ENCODE data around the gene CPE.

The CPE gene

GRCh38 chr4:165378398-165378744 lies 437 bp upstream of the CPE start:
- peaks cover 21% of the 10 kb centered on the region for H3K4me1 ChIP-seq (ENCODE audit: insufficient read depth, low read length)
- peak overlapping the region; percentile 59 for H3K4me3 ChIP-seq (ENCODE audit: low read length)
- H3K9me3 ChIP-seq (ENCODE audit: low read length) = no peaks in the 10 kb centered on the region
- peak overlapping the region; percentile 98 for H2AFZ ChIP-seq (ENCODE audit: low read depth, low read length)
- H3K27me3 ChIP-seq (ENCODE audit: insufficient read depth, low read length) = no peaks in the 10 kb centered on the region
- H3K36me3 ChIP-seq (ENCODE audit: insufficient read depth, low read length) = no peaks in the 10 kb centered on the region

GRCh38 chr4:165379678-165380064 lies 863 bp downstream of the CPE start:
- H3K4me1 ChIP-seq (ENCODE audit: insufficient read depth, low read length) = peaks cover 32% of the 10 kb centered on the region
- H3K27me3 ChIP-seq (ENCODE audit: insufficient read depth, low read length) = no peaks in the 10 kb centered on the region
- no peaks in the 10 kb centered on the region for H3K9me3 ChIP-seq (ENCODE audit: low read length)
- H2AFZ ChIP-seq (ENCODE audit: low read depth, low read length) = no peak overlapping the region
- H3K36me3 ChIP-seq (ENCODE audit: insufficient read depth, low read length) = no peaks in the 10 kb centered on the region
- peak overlapping the region; percentile 59 for H3K4me3 ChIP-seq (ENCODE audit: low read length)

- Histone ChIP-seq H3K4me3 (ENCODE audit: low read length) (no peak overlapping the region), H3K27me3 (ENCODE audit: insufficient read depth, low read length) (no peaks in the 10 kb centered on the region), H3K36me3 (ENCODE audit: insufficient read depth, low read length) (no peaks in the 10 kb centered on the region)
Observed at GRCh38 chr4:165380805-165381204, 2.0 kb downstream of the CPE start.

DNA sequence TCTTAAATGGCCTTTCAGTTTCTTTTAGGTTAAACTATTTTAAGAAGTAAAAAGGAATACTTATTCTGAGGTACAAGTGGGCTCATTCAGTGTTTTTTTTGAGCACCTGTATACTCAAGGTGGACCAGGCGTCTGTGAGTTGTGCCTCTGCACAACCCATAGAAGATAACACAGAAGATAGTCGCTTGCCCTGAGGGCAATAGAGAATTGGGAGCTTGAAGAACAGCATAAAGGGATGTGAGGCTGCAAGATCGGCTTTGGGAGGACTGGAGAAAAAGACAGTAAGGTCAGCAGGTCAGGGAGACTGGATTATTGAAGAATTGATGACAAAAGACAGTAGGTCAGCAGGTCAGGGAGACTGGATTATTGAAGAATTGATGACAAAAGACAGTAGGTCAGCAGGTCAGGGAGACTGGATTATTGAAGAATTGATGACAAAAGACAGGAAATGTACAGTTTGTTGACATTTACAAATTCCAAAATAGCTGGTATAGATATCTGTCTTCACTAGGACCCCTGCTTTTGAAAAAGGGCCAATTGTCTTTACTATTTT lies 3.1 kb downstream of the CPE start:
- no peaks in the 10 kb centered on the region for H3K9me3 ChIP-seq (ENCODE audit: low read length)
- peaks cover 32% of the 10 kb centered on the region for H3K4me1 ChIP-seq (ENCODE audit: insufficient read depth, low read length)
- no peaks in the 10 kb centered on the region for H3K27me3 ChIP-seq (ENCODE audit: insufficient read depth, low read length)
- no peaks in the 10 kb centered on the region for H3K36me3 ChIP-seq (ENCODE audit: insufficient read depth, low read length)
- H2AFZ ChIP-seq (ENCODE audit: low read depth, low read length) = no peak overlapping the region
- H3K4me3 ChIP-seq (ENCODE audit: low read length) = no peak overlapping the region

More at GRCh38 chr4:165380805-165381204, 2.0 kb downstream of the CPE start:
- Histone ChIP-seq H2AFZ (ENCODE audit: low read depth, low read length) (no peak overlapping the region), H3K4me1 (ENCODE audit: insufficient read depth, low read length) (peaks cover 32% of the 10 kb centered on the region), H3K9me3 (ENCODE audit: low read length) (no peaks in the 10 kb centered on the region)

DNA sequence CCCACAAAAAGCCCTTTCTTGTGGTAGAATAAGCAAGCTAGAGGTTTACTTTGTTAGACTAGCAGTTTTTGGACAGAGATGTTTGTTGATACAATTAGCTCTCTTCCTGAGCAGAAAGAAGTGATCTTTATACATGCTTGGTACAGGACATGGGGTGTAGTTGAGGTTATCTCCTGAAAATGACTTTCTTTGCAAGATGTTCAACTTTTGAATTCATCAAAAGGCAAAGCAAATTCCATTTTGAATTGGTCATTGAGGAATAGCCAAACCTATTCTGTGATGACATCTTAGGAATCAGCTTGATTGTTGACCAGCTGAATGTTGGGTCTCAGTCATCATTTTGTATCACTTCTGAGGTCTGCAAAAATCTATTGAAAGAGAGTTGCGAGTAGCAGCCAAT lies 3.8 kb downstream of the CPE start:
- no peak overlapping the region for H3K4me3 ChIP-seq (ENCODE audit: low read length)
- H2AFZ ChIP-seq (ENCODE audit: low read depth, low read length) = no peak overlapping the region
- H3K9me3 ChIP-seq (ENCODE audit: low read length) = no peaks in the 10 kb centered on the region
- H3K36me3 ChIP-seq (ENCODE audit: insufficient read depth, low read length) = no peaks in the 10 kb centered on the region
- H3K27me3 ChIP-seq (ENCODE audit: insufficient read depth, low read length) = no peaks in the 10 kb centered on the region
- peaks cover 32% of the 10 kb centered on the region for H3K4me1 ChIP-seq (ENCODE audit: insufficient read depth, low read length)

- no peak overlapping the region for H3K4me3 ChIP-seq (ENCODE audit: low read length)
- H3K9me3 ChIP-seq (ENCODE audit: low read length) = no peaks in the 10 kb centered on the region
- H3K36me3 ChIP-seq (ENCODE audit: insufficient read depth, low read length) = no peaks in the 10 kb centered on the region
- no peaks in the 10 kb centered on the region for H3K27me3 ChIP-seq (ENCODE audit: insufficient read depth, low read length)
- H2AFZ ChIP-seq (ENCODE audit: low read depth, low read length) = no peak overlapping the region
- H3K4me1 ChIP-seq (ENCODE audit: insufficient read depth, low read length) = peaks cover 32% of the 10 kb centered on the region
Observed at GRCh38 chr4:165383591-165384073, 4.8 kb downstream of the CPE start.

- Histone ChIP-seq H2AFZ (ENCODE audit: low read depth, low read length) (no peak overlapping the region), H3K4me3 (ENCODE audit: low read length) (no peak overlapping the region), H3K27me3 (ENCODE audit: insufficient read depth, low read length) (no peaks in the 10 kb centered on the region)
Observed at GRCh38 chr4:165384186-165384585, 5.4 kb downstream of the CPE start.

DNA sequence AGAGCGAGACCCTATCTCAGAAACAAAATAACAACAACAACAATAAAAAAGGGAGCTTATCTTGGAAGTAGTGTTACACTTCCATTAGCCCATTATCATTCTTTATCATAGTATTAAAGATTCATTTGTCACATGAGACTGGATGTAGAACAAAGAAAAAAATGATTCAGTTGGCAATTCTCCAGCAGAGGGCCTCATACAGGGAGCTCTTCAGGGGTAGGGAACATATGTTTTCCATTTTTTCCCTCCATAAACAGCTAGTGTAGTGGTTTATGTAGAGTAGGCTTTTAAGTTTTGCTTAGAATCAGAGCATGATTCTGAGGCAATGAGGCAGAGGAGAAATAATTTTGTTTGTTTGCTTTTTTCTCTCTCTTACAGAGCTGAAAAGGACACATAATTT lies 5.8 kb downstream of the CPE start:
- Histone ChIP-seq H3K36me3 (ENCODE audit: insufficient read depth, low read length) (no peaks in the 10 kb centered on the region), H3K9me3 (ENCODE audit: low read length) (no peaks in the 10 kb centered on the region), H3K4me1 (ENCODE audit: insufficient read depth, low read length) (peaks cover 34% of the 10 kb centered on the region), H3K27me3 (ENCODE audit: insufficient read depth, low read length) (no peaks in the 10 kb centered on the region), H2AFZ (ENCODE audit: low read depth, low read length) (no peak overlapping the region), H3K4me3 (ENCODE audit: low read length) (no peak overlapping the region)

More at GRCh38 chr4:165384186-165384585, 5.4 kb downstream of the CPE start:
- Histone ChIP-seq H3K4me1 (ENCODE audit: insufficient read depth, low read length) (peaks cover 32% of the 10 kb centered on the region), H3K9me3 (ENCODE audit: low read length) (no peaks in the 10 kb centered on the region), H3K36me3 (ENCODE audit: insufficient read depth, low read length) (no peaks in the 10 kb centered on the region)

DNA sequence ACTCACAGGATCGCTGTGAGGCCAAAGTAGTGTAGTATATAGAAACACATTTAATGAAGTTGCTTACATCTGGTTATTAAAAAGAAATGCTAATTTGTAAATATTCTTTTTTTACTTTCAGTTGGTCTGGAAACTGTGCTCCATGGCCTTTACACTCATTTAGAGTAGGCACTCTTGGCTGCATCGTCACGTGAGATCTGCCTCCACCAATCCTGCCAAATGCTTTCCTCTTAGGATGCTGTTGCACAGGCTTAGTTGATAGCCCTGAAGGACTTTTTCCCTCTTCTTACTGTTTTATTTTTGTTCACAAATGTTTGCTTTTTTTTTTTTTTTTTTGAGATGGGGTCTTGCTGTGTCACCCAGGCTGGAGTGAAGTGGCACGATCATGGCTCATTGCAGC lies 6.3 kb downstream of the CPE start:
- Histone ChIP-seq H3K4me3 (ENCODE audit: low read length) (no peak overlapping the region), H3K4me1 (ENCODE audit: insufficient read depth, low read length) (peaks cover 34% of the 10 kb centered on the region), H2AFZ (ENCODE audit: low read depth, low read length) (no peak overlapping the region), H3K36me3 (ENCODE audit: insufficient read depth, low read length) (no peaks in the 10 kb centered on the region), H3K27me3 (ENCODE audit: insufficient read depth, low read length) (no peaks in the 10 kb centered on the region), H3K9me3 (ENCODE audit: low read length) (no peaks in the 10 kb centered on the region)

DNA sequence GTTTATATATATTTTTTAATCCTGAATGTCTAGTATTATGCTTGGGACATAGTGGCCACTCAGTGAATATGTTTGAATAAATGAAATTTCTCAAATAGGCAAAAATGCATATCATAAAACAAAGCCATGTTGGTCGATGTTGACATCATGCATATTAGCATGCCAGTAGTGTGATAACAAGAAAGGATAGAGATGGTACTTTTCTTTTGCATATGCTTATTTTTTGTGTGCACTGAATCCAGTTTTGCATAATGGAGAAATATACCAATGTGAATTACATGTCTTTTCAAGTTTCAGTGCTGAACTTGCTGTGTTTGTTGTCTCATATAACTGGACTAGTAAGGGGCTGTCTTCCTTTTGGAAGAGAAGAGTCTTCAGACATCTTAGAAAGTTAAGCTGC lies 7.5 kb downstream of the CPE start:
- Histone ChIP-seq H3K4me3 (ENCODE audit: low read length) (no peak overlapping the region), H3K36me3 (ENCODE audit: insufficient read depth, low read length) (no peaks in the 10 kb centered on the region), H2AFZ (ENCODE audit: low read depth, low read length) (no peak overlapping the region), H3K9me3 (ENCODE audit: low read length) (no peaks in the 10 kb centered on the region), H3K4me1 (ENCODE audit: insufficient read depth, low read length) (peaks cover 32% of the 10 kb centered on the region), H3K27me3 (ENCODE audit: insufficient read depth, low read length) (no peaks in the 10 kb centered on the region)

DNA sequence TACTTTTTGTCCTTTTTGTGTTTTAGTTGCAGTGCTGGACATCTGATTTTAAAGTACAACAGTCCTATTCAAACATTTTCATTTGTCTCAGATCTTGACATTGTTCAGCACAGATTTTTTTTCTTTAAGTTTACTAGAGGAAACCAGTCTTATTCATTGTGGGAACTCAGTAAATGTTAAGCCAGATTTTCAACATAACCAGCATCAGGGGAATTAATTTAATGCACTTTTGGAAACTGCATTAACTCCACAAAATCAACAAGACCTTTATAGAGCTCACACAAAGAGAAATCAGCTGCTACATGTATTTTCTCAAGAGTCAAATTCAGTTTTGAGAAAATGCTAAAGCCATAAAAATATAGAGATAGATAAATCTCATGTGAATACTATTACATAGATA lies 9.9 kb downstream of the CPE start:
- Histone ChIP-seq H3K4me1 (ENCODE audit: insufficient read depth, low read length) (peaks cover 9% of the 10 kb centered on the region), H3K36me3 (ENCODE audit: insufficient read depth, low read length) (no peaks in the 10 kb centered on the region), H3K9me3 (ENCODE audit: low read length) (no peaks in the 10 kb centered on the region), H3K4me3 (ENCODE audit: low read length) (no peak overlapping the region), H3K27me3 (ENCODE audit: insufficient read depth, low read length) (no peaks in the 10 kb centered on the region), H2AFZ (ENCODE audit: low read depth, low read length) (no peak overlapping the region)

DNA sequence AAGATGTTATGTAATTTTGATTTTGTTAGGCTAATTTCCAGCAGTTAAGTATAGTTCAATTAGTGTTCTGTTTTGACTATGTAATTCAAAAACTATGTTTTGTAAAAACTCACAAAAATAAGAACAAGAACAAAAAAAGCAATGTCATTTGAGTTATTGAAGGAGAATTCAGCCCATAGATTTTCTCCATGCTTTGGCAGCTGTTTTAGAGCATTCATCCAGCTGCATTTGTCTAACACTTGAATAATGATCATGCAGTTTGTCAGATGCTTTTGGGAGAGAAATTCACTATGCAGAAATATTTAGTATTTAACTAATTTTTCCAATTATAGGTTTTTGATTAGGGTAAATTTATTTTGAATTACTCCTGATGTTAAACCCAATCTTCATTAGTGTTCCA lies 14.2 kb downstream of the CPE start:
- Histone ChIP-seq H3K36me3 (ENCODE audit: insufficient read depth, low read length) (no peaks in the 10 kb centered on the region), H2AFZ (ENCODE audit: low read depth, low read length) (no peak overlapping the region), H3K27me3 (ENCODE audit: insufficient read depth, low read length) (no peaks in the 10 kb centered on the region), H3K4me3 (ENCODE audit: low read length) (no peak overlapping the region), H3K9me3 (ENCODE audit: low read length) (no peaks in the 10 kb centered on the region), H3K4me1 (ENCODE audit: insufficient read depth, low read length) (peaks cover 3% of the 10 kb centered on the region)

DNA sequence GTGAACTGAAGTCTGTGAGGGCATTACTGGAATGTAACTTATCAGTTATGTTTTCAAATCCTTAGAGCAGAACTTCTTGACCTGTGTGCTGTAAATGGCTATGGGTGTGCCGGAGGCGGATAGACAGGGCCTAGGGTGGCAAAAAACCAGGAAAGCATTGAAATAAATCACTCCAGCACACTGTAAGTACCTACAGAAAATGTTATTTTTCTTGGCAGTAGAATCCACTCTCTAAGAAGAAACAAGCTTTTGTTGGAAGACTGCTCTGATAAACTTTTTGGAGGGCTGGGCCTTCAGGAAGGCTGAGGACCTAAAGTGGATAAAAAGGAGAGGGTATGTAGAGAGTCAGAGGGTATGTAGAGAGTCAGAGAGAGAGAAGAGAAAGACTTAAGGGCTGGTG lies 14.9 kb downstream of the CPE start:
- H3K27me3 ChIP-seq (ENCODE audit: insufficient read depth, low read length) = no peaks in the 10 kb centered on the region
- no peak overlapping the region for H2AFZ ChIP-seq (ENCODE audit: low read depth, low read length)
- H3K4me3 ChIP-seq (ENCODE audit: low read length) = no peak overlapping the region
- no peaks in the 10 kb centered on the region for H3K9me3 ChIP-seq (ENCODE audit: low read length)
- H3K36me3 ChIP-seq (ENCODE audit: insufficient read depth, low read length) = no peaks in the 10 kb centered on the region
- H3K4me1 ChIP-seq (ENCODE audit: insufficient read depth, low read length) = peaks cover 8% of the 10 kb centered on the region

GRCh38 chr4:165394275-165394674 lies 15.5 kb downstream of the CPE start:
- Histone ChIP-seq H3K36me3 (ENCODE audit: insufficient read depth, low read length) (no peaks in the 10 kb centered on the region), H2AFZ (ENCODE audit: low read depth, low read length) (no peak overlapping the region), H3K4me3 (ENCODE audit: low read length) (no peak overlapping the region), H3K4me1 (ENCODE audit: insufficient read depth, low read length) (peaks cover 14% of the 10 kb centered on the region), H3K27me3 (ENCODE audit: insufficient read depth, low read length) (no peaks in the 10 kb centered on the region), H3K9me3 (ENCODE audit: low read length) (no peaks in the 10 kb centered on the region)

Measured in neuron (in vitro differentiated cells).